Muscle of back (tissue), 11 donors: ENCODE measurements around the gene ADK. TPM values are rescaled to one million over a fixed set of nuclear protein-coding genes. Genes with fewer than 3 reads are reported as not detected.
"Not testable (repeated sequence)": the region's sequence is repeated elsewhere in the genome, so short reads cannot be mapped to it uniquely, and the experiment has no call there.

Source experiments
- DNase-seq, 3 donors: peaks; one replicate each; pipeline versions ENCODE4 v3.0.0 to v3.0.0-alpha.2; 2013
- polyA plus RNA-seq, 10 donors: library from polyadenylated mRNA; unstranded; fragments of 120-200 nt; gene quantifications; one replicate each; pipeline ENCODE4 v1.2.1, GENCODE V29; 2013; ENCODE audit not compliant: insufficient read length in 10 of 10

Gene ADK
- polyA plus RNA-seq, 10 donors: 29.7 to 39.6 (median 34.0) TPM

GRCh38 chr10:74485283-74485682 lies 334.3 kb downstream of the ADK start:
- no peak for DNase-seq

- no peak for DNase-seq
Measured at GRCh38 chr10:74486659-74487058, 335.6 kb downstream of the ADK start.

- no peak for DNase-seq
Measured at GRCh38 chr10:74488907-74489306, 337.9 kb downstream of the ADK start.

- DNase-seq: no peak
Measured at GRCh38 chr10:74490551-74490950, 339.5 kb downstream of the ADK start.

GRCh38 chr10:74491014-74491413 lies 340.0 kb downstream of the ADK start:
- DNase-seq: no peak

GRCh38 chr10:74496276-74496675 lies 345.3 kb downstream of the ADK start:
- DNase-seq: not testable (repeated sequence)

GRCh38 chr10:74498664-74499063 lies 347.6 kb downstream of the ADK start:
- DNase-seq: not testable (repeated sequence)

- DNase-seq: no peak
Measured at GRCh38 chr10:74500026-74500704, 349.1 kb downstream of the ADK start.

- DNase-seq: no peak
Measured at GRCh38 chr10:74500816-74501215, 349.8 kb downstream of the ADK start.

GRCh38 chr10:74502963-74503608 lies 352.1 kb downstream of the ADK start:
- DNase-seq: peak in 1 of 3 donors; percentile 63

- DNase-seq: no peak
Measured at GRCh38 chr10:74507951-74508350, 356.9 kb downstream of the ADK start.

GRCh38 chr10:74510594-74510993 lies 359.6 kb downstream of the ADK start:
- DNase-seq: no peak

GRCh38 chr10:74511051-74511450 lies 360.0 kb downstream of the ADK start:
- DNase-seq: no peak

- DNase-seq: no peak
Measured at GRCh38 chr10:74514322-74514721, 363.3 kb downstream of the ADK start.

GRCh38 chr10:74518061-74518460 lies 367.0 kb downstream of the ADK start:
- no peak for DNase-seq

- DNase-seq: peak in 1 of 3 donors; percentile 57
Measured at GRCh38 chr10:74521526-74521925, 370.5 kb downstream of the ADK start.

GRCh38 chr10:74523199-74523598 lies 372.2 kb downstream of the ADK start:
- DNase-seq: no peak

GRCh38 chr10:74525885-74526284 lies 374.9 kb downstream of the ADK start:
- DNase-seq: no peak

GRCh38 chr10:74527611-74528010 lies 376.6 kb downstream of the ADK start:
- DNase-seq: not testable (repeated sequence)

- no peak for DNase-seq
Measured at GRCh38 chr10:74529205-74529604, 378.2 kb downstream of the ADK start.

- no peak for DNase-seq
Measured at GRCh38 chr10:74530981-74531380, 380.0 kb downstream of the ADK start.

- no peak for DNase-seq
Measured at GRCh38 chr10:74539317-74539716, 388.3 kb downstream of the ADK start.

GRCh38 chr10:74541375-74541774 lies 390.4 kb downstream of the ADK start:
- no peak for DNase-seq

GRCh38 chr10:74542077-74542476 lies 391.1 kb downstream of the ADK start:
- DNase-seq: no peak
